Mesothelial cell of epicardium (in vitro differentiated cells): Measurements from ENCODE around the gene LMAN2. TPM values are rescaled to one million over a fixed set of nuclear protein-coding genes. Genes with fewer than 3 reads are reported as not detected.
A peak's percentile ranks its signal among the peaks of the same experiment; 100 is the strongest.

Experiments used
- DNase-seq, 2 experiments: peaks; one replicate each; pipeline ENCODE4 v3.0.0; 2021; ENCODE audit warnings: low spot score in 2 of 2; ENCODE audit not compliant: unreplicated experiment in 2 of 2
- H3K27ac Mint-ChIP-seq: 2 replicates; pipeline ENCODE4 v1.8.0; 2021; ENCODE audit warnings: mixed read lengths
- H3K27me3 Mint-ChIP-seq: 2 replicates; pipeline ENCODE4 v1.8.0; 2021; ENCODE audit warnings: low read depth, mixed read lengths
- H3K36me3 Mint-ChIP-seq: 2 replicates; pipeline ENCODE4 v1.8.0; 2021; ENCODE audit warnings: mixed read lengths
- H3K4me1 Mint-ChIP-seq: 2 replicates; pipeline ENCODE4 v1.8.0; 2021; ENCODE audit warnings: mixed read lengths
- H3K4me3 Mint-ChIP-seq: 2 replicates; pipeline ENCODE4 v1.8.0; 2021; ENCODE audit warnings: mild to moderate bottlenecking, moderate library complexity, mixed read lengths
- H3K9me3 Mint-ChIP-seq: 2 replicates; pipeline ENCODE4 v1.8.0; 2021; ENCODE audit warnings: mixed read lengths
- CTCF ChIP-seq: fragments of 200-600 bp; sonication (generic); IDR thresholded peaks from one replicate; pipeline ENCODE4 v1.5.0; 2021; ENCODE audit warnings: antibody characterized with exemption; ENCODE audit not compliant: unreplicated experiment
- total RNA-seq: library from RNA; stranded (reverse); gene quantifications from 3 replicates; pipeline ENCODE4 v1.2.1, GENCODE V29; 2021

LMAN2 gene
- total RNA-seq, 1 donor from 2014 or later = 85.4 TPM

DNA sequence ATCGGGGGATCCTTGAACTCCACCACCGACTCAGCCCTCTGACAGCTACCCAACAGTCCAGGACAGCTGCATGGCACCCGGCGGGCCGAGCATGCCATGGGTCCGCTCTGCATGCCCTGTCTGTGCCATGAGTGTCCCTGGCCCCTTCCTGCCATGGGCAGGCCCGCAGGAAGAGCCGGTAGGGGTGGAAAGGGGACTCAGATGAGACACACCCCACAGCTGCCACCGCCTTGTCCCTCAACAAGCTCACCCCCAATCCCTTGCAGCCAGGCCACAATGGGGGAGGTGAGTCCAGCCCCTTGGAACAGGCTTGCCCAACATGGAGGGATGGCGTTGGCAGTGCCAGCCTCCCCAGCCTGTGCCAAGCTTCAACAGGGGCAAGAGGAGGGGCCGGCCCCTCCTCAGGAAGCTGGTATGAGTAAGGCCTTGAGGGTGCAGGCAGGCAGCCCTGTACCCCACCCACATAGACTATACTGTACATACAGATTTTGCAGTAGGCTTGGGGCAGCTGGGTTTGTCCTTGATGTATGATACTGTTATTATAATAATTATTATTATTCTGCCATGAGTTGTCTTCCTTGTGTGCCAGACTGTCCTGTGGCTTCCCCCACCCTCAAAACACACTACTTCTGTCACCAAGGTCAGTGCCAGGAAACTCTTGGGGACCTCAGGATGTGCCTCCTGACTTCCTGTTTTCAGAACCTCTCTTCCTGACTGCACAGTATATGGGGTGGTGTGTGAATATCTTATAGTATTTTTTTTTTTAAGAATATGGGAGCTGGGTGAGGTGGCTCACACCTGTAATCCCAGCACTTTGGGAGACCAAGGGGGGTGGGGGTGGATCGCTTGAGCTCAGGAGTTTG lies 20.8 kb upstream of the LMAN2 start:
- H3K36me3 Mint-ChIP-seq = no peaks in the 10 kb centered on the region
- H3K27ac Mint-ChIP-seq = no peak overlapping the region
- no peak for TF ChIP-seq CTCF
- no peak for DNase-seq
- H3K9me3 Mint-ChIP-seq = no peaks in the 10 kb centered on the region
- no peaks in the 10 kb centered on the region for H3K27me3 Mint-ChIP-seq
- peak overlapping the region; percentile 52 for H3K4me3 Mint-ChIP-seq
- H3K4me1 Mint-ChIP-seq = peaks cover 12% of the 10 kb centered on the region

GRCh38 chr5:177371120-177372033 lies 19.9 kb upstream of the LMAN2 start:
- Mint-ChIP-seq H3K9me3 (no peaks in the 10 kb centered on the region), H3K4me3 (peak overlapping the region; percentile 68), H3K36me3 (no peaks in the 10 kb centered on the region), H3K27ac (peak overlapping the region; percentile 34), H3K4me1 (peaks cover 18% of the 10 kb centered on the region), H3K27me3 (no peaks in the 10 kb centered on the region)
- TF ChIP-seq CTCF = no peak
- no peak for DNase-seq

DNA sequence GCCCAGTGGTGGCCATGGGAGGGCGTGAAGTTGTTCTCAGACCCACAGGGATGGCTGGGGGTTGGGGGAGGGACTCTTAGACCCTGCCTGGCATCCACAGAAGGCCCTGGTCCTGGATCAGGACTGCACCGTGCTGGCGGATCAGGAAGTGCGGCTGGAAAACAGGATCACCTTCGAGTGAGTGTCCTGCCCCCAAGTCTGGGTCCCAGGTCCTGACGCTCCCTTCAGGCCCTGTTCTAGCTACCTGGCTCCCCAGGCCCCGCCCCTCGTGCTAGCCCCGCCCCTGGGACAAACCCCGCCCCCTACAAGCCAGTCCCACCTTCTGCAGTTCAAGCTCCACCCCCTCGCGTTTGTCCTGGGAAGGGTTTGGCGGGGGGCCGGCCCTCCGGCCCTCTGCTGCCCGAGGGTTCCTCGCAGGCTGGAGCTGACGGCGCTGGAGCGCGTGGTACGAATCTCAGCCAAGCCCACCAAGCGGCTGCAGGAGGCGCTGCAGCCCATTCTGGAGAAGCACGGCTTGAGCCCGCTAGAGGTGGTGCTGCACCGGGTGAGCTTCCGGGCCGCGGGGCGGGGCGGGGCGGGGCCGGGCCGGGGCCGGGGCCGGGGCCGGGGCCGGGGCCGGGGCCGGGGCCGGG lies 19.1 kb upstream of the LMAN2 start:
- DNase-seq = peak; percentile 76 to 86
- Mint-ChIP-seq H3K27ac (no peak overlapping the region), H3K9me3 (no peaks in the 10 kb centered on the region), H3K27me3 (no peaks in the 10 kb centered on the region), H3K4me1 (peaks cover 23% of the 10 kb centered on the region), H3K36me3 (no peaks in the 10 kb centered on the region), H3K4me3 (peak overlapping the region; percentile 61)
- peak; percentile 35 for TF ChIP-seq CTCF

DNA sequence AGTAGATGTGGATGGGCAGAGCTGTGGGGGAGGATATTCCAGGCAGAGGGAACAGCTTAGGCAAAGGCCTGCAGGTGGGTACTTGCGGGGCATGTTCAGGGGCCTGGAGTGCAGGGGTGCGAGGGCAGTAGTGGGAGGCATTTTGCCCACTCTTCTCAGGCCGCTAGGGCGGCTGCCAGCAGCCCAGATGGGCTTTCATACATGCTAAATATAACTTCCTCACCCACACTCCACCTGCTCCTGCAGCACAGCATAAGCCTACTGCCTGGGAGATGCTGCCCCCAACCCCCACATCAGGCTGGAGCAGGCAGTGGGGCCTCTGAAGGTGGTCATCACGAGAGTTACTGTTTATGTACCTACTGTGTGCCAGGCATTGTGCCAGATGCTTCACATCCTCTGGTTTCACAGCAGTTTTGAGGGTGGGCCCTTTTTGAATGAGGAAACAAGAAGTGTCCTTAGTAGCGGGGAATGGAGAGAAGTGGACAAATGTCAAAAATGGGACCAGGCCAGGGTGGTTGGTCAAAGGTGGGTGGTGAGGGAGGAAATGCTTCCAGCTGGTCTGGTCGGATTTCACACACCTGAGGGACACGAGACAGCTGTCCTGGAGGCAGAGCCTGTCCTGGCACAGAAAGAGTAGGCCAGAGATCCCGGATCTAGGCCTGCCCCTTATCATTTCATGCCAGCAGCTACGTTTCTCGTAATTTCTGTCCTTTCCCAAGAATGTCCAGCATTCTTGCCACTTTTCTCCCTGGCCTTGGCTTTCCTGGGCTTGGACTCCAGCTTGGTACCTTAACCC lies 18.4 kb upstream of the LMAN2 start:
- no peaks in the 10 kb centered on the region for H3K9me3 Mint-ChIP-seq

More for the DNA sequence above, 18.4 kb upstream of the LMAN2 start:
- H3K4me1 Mint-ChIP-seq = peaks cover 25% of the 10 kb centered on the region
- H3K4me3 Mint-ChIP-seq = peak overlapping the region; percentile 61
- TF ChIP-seq CTCF = no peak
- no peak overlapping the region for H3K27ac Mint-ChIP-seq
- no peak for DNase-seq
- no peaks in the 10 kb centered on the region for H3K27me3 Mint-ChIP-seq
- no peaks in the 10 kb centered on the region for H3K36me3 Mint-ChIP-seq
